IPS-NIHi7 (cell line): ENCODE results near the gene MYOM1.
A peak's percentile ranks its signal among the peaks of the same experiment; 100 is the strongest.
"Not testable (repeated sequence)": the region's sequence is repeated elsewhere in the genome, so short reads cannot be mapped to it uniquely, and the experiment has no call there.

Source experiments
- DNase-seq: peaks from one replicate; pipeline ENCODE4 v3.0.0; 2012; ENCODE audit warnings: mixed read lengths; ENCODE audit errors: extremely low spot score

The MYOM1 gene

DNA sequence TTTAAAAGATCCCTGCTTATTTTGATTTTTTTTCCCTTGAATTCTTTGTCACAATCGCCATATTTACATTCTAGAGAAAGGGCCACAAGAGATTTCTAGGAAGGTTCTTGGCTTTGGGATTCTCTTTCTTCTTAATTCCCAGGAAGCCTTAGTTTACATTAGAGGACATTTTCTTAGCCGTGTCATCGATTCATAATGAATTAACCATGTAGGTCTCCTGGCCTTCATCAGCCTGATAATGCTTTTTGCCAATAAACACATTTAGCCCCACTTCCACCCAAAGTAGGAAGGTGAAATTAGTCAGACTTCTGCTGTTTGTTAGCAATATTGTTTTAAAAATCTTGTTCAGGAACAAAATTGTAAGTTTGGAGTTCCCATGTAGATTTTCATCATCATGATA, 135.6 kb downstream of the MYOM1 start:
- no peak for DNase-seq

- DNase-seq: no peak
Measured at GRCh38 chr18:3083766-3084165, 136.0 kb downstream of the MYOM1 start.

DNA sequence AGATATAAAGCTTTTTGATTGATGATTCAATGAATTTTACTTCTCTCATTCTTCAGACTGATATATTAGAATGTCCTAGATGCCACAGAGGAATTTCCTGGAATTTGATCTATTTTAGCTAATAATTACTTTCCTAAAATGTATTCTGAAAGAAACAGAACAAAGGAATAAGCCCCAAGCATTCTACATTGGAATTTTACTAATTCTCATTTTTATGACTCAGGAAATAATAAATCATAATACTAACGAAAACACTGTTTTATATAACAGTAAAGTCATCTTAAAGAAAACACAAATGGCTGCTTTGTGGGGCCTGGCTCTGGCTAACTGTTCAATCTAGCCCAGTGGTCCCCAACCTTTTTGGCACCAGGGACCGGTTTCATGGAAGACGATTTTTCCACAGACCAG, 138.2 kb downstream of the MYOM1 start:
- no peak for DNase-seq

DNA sequence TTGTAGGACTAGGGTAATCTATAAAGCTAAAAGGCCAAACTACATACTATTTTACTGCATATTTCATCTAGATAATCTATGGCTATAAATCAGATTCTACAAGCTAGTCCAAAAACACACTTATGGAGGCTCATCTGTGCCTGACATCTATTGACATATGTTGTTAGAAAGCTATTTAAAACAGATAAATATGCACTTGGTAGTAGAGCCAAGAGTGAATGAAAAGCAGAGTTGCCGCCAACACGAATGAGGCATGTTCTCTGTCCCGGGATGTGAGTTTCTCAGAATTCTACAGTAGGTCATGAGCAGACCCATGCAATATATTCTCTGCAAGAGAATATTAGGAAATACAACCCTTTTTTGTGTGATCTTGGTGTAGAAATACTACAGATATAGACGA, 140.1 kb downstream of the MYOM1 start:
- no peak for DNase-seq

GRCh38 chr18:3075491-3075890, 144.3 kb downstream of the MYOM1 start:
- DNase-seq: no peak

DNA sequence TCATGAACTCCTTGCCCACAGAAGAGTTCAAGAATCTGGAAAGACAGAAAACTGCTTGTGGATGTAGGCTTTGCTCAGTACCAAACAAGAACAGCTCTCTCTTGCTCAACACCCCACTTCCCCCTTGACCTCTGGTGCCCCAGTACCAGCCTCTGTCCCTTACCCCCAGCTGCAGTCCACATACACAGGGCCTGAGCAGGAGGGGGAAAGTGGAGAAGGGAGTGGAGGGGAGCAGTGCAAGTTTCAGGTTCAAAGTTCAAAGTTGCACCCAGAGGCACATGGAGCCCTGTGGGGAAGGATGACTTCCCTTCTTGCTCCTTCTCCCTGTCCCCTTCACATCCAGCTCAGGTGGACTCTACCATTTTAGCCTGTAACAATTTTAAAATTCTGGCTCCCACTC, 145.7 kb downstream of the MYOM1 start:
- no peak for DNase-seq

GRCh38 chr18:3073353-3073752, 146.4 kb downstream of the MYOM1 start:
- DNase-seq: not testable (repeated sequence)

DNA sequence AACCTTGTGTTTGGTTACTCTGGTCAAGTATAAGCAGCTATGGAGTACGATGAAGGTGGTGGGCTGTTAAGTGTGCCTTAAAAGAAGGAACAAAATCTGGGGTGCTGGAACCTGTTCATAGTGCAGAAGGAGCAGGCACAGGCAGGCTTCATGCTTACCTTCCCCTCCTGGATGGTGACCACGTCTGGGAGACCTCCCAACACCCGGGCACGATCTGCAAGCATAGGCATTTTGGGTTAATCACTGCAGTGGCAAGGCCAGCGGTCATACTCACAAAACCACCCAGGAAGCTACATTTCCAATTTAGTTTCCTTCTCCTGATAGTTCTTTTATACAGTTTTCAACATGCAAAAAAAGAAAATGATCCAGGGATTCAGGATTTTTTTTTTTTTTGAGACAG, 148.1 kb downstream of the MYOM1 start:
- DNase-seq: no peak

DNA sequence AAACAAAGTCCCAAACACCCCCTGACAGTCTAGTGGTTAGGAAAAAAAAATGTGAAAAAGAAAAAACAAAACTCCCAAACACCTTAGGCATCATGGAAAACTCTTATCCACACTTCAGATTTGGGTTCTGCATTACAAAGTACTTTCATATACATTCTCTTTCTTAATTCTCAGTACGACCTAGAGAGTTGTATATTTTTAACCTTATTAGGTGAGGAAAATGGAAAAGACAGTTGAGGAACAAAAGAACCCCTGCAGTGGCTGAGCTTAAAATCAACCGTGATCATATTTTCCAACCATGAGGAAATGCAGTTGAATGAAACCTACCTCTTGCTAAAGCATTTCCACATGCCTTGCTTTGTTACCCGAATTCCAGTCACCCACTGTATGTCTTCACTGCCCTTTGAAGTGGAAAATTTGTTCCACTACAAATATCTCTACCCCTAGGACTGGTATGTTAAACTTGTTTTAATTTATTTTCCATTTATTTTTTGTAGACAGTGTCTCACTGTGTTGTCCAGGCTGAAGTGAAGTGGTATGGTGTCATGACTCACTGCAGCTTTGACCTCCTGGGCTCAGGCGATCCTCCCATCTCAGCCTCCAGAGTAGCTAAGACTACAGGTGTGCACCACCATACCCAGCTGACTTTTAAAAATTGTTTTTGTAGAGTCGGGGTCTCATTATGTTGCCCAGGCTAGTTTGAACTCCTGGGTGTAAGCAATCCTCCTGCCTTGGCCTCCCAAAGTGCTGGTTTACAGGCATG, 149.9 kb downstream of the MYOM1 start:
- DNase-seq: no peak

- DNase-seq: no peak
Measured at GRCh38 chr18:3067722-3068121, 152.0 kb downstream of the MYOM1 start.

- no peak for DNase-seq
Measured at GRCh38 chr18:3067165-3067661, 152.6 kb downstream of the MYOM1 start.

DNA sequence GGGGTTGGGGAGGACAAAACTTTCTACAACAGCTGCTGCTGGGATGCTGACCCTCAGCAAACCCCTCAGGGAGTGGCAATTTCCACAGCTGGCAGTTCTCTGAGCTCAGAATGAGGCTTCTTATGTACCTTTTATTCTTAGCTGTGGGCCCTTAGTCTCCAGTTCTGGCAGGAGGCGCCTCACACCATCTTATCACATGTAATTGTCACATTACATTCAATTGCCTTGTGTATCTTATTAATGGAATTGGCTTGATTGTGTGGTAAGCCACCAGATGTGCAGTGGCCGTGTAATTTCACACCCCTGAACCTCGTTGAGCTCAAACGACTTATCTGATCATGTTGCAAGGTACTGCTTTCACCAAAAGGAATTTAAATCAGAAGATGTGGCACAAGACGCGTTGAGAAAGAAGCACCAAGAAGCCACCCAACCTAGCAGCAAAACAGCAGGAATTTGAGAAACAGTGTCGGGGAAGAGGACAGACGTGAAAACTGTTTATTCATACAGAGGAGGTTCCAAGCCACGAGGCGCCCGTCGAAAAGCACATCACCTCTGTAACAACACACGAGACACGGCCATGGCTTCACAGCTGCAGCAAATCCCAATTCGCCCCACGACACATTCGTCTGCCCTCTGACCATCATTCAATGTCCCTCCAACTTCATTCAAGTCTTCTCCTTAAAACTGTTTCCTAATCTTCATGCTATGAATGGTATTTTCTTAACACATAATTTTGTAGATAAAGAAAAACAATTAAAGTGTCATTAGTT, 153.2 kb downstream of the MYOM1 start:
- no peak for DNase-seq

DNA sequence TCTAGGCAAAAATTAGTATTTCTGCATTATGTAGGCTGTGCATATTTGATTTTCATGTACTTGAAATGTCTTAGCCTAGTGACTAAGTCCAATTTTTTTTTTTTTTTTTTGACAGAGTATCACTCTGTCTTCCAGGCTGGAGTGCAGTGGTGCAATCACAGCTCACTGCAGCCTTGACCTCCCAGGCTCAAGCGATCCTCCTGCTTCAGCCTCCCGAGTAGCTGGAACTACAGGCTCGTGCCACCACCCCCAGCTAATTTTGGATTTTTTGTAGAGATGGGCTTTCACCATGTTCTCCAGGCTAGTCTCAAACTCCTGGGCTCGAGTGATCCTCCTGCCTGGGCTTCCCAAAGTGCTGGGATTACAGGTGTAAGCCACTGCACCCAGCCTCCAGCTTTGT, 156.0 kb downstream of the MYOM1 start:
- not testable (repeated sequence) for DNase-seq

DNA sequence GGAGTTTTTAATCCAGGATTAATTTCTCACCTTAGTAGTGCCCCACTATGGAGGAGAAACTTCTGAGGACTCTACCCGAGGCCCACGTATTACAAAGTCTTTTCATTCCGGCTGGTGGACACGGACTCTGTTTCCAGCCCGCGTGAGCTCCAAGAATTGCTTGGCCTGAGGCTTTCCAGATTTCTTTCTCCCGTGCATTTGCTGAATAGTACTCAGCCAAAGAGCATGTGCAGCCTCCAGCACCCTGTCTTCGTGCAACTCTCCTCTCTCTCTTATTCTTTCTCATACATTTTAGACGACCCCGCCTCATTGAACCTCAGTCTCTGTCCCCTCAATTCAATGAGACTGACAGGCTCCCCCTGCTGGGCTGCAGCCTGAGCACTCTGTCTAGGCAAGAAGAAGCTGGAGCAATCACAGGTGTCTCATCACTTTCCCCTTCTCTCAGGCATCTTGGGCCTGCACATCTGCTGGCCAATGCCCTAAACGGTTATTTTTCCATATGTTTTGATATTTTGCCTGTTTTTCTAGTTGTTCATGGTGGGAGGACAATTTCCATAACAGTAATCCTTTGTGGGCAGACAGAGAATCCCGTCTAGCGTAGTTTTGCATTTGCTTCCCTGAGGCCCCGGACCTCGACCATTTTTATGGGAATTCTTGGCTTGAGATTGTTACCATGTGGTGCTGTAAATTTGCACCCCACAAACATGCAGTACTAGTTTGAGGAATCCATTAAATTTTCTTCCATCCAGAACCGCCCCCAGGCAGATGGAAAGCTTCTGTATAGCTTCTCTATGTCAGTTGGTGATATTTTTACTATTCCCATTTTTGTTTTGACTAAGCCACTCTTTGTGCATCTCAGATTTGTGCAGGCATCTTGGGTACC, 156.7 kb downstream of the MYOM1 start:
- peak; percentile 72 for DNase-seq

DNA sequence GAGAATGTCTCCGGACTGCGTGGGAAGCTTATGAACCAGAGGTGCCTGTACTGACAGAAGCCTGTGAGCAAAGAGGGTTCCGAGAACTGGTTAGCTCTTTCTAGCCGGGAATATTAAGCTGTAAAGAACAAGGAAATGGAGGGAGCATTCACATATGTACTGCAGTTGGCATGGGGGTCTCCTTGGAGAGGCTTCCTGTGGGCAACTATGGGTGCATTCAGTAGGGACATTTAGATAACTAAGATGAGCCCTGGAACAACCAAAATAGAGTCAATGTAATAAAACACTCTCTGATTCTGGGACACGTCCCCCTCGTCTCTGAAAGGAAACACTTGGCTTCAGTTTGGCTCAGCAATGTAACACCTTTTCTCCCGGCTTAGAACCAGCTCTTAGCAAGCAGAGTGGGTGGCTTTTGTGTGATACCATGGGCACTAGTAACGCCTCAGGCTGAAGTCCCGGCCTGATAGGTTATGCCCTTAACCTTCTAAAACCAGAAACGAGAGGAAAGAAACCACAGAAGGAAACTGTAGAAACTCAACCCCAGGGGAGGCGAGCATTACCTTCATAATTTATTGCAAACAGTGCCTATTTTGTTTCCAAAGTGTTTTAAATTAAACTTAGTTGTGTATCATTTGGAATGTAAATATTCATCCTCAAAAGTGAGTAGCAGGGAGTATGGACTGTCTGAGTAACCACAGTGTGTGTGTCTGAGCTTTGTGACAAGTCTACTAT, 158.0 kb downstream of the MYOM1 start:
- no peak for DNase-seq

GRCh38 chr18:3060667-3061580, 158.8 kb downstream of the MYOM1 start:
- DNase-seq: no peak

- DNase-seq: no peak
Measured at GRCh38 chr18:3059272-3059671, 160.5 kb downstream of the MYOM1 start.

DNA sequence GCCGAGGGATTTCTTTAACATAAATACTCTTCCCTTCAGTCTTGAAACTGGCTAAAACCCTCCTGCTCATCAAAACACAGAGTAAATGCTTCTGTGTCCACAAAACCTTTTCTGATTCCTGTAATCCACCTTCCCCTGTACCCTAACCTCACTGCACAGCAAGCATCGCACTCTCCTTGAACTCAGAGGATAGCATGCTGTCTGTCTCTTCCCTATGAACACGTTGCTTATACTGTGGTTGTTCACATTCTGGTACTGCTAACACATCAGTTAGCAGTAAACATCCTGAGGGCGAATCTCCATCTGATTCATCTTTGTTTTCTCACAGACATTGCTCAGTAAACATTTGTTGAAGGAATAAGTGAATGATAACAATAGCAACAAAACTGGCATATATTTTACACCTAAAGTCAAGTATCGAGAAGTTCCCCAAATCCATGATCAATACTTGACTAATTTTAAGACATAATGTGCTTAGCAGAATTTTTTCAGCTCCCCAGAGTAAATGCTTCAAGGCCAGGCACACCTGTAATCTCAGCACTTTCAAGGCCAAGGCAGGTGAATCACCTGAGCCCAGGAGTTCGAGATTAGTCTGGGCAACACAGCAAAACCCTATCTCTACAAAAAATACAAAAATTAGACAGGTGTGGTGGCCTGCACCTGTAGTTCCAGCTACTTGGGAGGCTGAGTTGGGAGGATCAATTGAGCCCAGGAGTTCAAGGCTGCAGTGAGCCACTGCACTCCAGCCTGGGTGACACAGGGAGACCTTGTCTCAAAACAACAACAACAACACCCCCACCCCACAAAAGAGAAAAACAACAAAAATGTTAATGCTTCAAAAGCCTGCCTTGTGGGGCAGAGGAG, 161.2 kb downstream of the MYOM1 start:
- no peak for DNase-seq

- DNase-seq: no peak
Measured at GRCh38 chr18:3057526-3057925, 162.2 kb downstream of the MYOM1 start.
